GM21723 (cell line): Measurements from ENCODE around the gene ASCL4.

Source experiments
- ATAC-seq: cut with Tn5 transposase; IDR thresholded peaks from one replicate; pipeline ENCODE4 v1.9.1; 2021; ENCODE audit warnings: mild to moderate bottlenecking, moderate library complexity; ENCODE audit not compliant: unreplicated experiment

The ASCL4 gene

DNA sequence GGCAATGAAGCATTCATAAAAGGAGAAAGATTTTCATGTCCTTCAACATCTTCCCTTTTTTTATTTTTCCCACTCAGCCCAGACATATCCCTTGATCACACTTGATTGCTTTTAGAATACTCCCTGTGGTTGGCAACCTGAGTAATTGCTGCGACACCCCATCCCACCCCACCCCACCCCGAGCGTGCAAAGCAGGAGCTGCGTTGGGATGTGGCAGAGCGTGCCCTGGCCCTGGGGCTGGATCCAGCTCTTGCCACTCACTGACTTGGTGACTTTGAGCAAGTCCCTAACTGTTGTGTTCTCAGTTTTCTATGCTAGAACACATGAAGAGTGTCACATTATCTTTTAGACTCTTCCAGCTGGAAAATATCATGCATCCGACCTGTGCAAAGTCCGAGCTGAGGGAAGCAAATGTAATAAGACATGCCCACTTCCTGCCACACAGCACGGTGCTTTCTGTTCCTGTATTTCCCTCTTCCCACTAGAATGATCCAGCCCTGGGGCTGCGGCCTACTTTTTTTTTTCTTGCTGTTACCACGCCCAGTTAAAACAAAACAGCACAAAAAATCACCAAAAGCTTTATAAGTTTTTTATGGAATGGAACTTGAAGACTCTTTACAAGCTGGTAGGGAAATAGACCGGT, 4.0 kb downstream of the ASCL4 start:
- ATAC-seq: no peak

GRCh38 chr12:107779077-107779831, 4.8 kb downstream of the ASCL4 start:
- ATAC-seq: peak; percentile 73

DNA sequence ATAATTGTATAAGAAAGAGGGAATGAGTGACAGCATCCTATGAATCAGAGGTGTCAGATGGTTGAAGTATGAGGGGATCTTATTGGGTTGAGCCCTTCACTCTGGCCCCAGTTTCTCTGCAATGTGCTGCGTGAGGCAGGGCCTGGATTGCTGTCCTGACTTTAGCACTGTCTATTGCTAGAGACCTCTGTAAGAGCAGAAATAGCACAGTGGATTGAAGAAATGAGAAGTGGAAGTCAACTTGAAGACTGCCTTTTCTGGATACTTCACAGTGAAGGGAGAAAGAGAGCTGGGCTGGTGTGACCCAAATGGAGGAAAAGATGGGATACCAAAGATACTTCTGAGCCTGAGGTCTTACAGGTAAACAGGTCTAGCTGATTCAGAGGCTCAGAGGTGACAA, 5.8 kb downstream of the ASCL4 start:
- ATAC-seq: no peak

GRCh38 chr12:107782067-107782466, 7.6 kb downstream of the ASCL4 start:
- ATAC-seq: no peak

- ATAC-seq: peak; percentile 73
Observed at GRCh38 chr12:107783406-107784376, 9.2 kb downstream of the ASCL4 start.

- no peak for ATAC-seq
Observed at GRCh38 chr12:107788281-107788680, 13.8 kb downstream of the ASCL4 start.

DNA sequence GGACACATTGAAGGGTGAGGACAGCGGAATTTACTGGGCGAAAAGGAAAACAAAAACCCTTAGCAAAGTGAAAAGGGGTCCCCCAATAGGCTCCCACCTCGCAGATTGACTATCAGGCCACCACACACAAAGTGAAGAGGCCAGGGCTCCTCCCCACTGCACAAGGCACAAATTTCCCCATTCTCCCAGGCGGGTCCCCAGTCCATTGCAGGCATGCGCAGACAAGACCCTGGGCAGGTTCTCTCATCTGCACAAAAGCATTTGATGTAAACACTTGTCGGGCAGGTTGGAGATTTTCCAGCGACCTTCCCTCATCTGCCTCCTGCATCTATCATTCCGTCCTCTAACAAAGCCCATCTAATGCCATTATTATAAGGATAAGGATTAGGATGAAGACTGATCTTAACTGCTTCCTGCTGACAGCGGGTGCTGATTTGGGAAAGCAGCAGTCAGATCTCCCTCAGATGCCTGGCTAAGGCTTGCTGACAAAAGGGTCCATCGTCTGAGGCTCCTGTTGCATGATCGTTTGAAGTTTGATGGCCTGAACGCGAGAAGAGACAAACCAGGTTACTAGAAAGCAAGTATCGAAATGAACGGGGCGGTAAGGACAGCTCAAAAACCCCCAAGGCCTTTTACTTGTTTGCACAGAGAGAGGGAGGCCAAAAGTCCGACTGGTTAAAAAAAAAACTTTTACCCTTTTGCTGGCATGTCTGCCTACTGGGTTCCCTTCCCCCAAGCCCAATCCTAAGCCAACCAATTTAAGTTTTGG, 14.4 kb downstream of the ASCL4 start:
- ATAC-seq: no peak

DNA sequence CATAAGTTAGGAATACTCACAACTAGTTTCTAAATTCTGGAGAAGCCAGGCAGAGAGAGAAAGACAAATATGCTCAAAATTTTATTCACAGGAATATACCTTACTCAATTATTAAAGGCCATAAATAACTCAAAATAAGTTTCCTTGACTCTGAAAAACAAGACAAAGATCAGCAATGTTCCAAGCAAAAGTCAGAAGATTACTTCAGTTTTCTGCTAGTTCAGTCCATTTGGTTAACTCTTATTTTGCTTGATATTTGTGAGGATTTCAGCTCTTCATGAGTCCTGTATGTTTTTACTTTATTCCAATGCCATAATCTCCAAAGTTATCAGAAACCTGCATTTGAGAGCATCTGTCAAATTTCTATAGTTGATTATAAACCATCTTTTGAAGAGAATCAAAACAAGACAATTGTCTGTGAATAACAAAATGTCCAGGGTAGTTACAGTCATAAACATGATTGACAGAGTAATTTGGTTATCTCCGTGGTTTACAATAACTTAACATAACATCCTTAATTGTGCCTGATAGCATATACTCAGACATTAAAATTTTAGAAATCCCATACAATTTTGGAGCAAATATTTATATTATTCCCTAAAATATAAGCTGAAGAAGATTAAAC, 17.1 kb downstream of the ASCL4 start:
- no peak for ATAC-seq

GRCh38 chr12:107794451-107794850, 19.9 kb downstream of the ASCL4 start:
- no peak for ATAC-seq

DNA sequence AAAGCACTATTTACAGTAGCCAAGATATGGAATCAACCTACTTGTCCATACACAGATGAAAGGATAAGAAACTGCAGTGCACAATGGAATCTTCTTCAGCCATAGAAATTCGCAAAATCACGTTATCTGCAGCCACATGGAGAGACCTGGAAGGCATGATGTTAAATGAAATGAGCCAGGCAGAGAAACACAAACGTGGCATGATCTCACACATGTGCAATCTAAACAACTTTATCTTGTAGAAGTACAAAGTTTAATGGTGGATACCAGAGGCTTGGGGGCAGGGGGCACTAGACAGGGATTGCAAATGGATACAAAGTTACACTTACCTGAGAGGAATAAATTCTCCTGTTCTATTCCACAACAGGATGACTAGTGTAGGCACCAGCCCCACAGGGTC, 24.1 kb downstream of the ASCL4 start:
- no peak for ATAC-seq

- ATAC-seq: no peak
Observed at GRCh38 chr12:107801150-107801549, 26.6 kb downstream of the ASCL4 start.

- no peak for ATAC-seq
Observed at GRCh38 chr12:107803092-107803491, 28.6 kb downstream of the ASCL4 start.

GRCh38 chr12:107805488-107806180, 31.1 kb downstream of the ASCL4 start:
- ATAC-seq: no peak

DNA sequence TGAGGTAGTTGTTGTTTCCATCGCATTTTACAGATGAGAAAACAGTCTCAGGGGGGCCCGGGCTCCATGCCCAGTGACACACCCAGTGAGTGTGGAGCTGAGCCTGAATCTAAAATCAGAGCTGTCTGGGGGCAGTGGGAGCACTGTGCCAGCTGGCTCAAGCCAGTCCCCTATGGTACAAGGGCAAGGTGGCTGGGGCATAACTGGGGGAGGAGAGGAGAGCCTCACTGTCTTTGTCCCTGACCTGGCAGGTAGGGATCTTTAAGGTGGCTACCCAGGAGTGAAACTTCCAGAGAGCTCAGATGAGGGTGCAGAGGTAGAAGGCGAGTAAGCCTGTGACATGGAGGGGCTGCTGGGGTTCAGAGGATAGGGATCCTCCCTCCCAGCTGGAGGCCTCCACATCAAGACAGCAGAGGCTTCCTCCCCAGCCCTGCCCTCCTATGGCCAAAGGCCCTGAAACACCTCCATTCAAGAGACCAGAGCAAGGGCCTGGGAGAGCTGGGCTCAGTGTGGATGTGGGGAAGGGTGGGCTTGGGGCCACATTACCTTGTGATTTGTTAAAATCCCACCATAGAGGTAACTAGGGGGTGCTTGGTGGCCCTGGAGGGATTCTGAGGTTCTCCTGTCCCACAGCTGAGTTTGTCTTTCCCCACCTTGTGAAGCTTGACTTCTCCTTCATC, 33.1 kb downstream of the ASCL4 start:
- ATAC-seq: no peak

GRCh38 chr12:107817250-107817649, 42.7 kb downstream of the ASCL4 start:
- ATAC-seq: no peak

DNA sequence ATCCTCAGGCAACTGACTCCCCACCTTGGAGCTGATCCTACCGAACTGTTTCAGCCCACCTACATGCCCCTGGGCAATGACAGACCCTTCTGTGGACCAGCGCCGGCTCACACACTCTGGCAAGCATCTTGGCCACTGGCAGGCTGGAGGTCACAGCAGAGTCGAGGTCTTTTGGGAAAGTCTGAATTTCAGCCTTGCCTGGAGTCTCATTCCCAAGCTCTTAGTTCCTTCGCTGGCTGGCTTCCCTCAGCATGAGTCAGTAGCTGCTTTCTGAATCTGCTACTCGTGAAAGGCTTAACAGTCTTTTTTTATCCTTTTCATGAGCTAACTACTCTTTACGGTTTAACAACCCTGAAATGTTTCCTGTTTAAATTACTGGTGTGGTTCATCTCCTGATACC, 44.5 kb downstream of the ASCL4 start:
- ATAC-seq: no peak

DNA sequence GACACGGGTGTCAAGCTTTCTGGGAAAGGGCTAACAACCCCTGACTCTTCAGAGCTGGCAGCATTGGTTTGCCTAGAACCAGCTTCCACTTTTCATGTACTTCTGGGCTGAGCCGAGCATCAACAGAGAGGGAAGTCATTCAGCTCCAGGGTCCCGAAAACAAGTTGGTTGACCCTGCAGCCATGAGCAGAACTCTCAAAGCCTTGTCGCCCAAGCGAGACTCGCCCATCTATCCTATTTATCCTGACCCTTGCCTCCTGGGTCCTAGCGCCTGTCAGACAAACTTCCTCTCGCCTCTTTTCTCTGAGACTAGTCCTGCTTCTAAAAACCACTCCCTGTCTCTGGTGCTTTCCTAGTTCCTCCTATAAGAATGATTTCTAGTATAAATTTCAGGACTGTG, 47.9 kb downstream of the ASCL4 start:
- ATAC-seq: no peak
